A375 (cell line): Measurements from ENCODE around the gene NPHP3. TPM values are rescaled to one million over a fixed set of nuclear protein-coding genes. Genes with fewer than 3 reads are reported as not detected.

Source experiments
- total RNA-seq: library from RNA; depleted of rRNA; stranded (reverse); fragments of >200 nt; shearing (Covaris generic); gene quantifications from 2 replicates; pipeline ENCODE4 v1.2.3, GENCODE V29; 2014; rRNA removed

Gene NPHP3, protein sequence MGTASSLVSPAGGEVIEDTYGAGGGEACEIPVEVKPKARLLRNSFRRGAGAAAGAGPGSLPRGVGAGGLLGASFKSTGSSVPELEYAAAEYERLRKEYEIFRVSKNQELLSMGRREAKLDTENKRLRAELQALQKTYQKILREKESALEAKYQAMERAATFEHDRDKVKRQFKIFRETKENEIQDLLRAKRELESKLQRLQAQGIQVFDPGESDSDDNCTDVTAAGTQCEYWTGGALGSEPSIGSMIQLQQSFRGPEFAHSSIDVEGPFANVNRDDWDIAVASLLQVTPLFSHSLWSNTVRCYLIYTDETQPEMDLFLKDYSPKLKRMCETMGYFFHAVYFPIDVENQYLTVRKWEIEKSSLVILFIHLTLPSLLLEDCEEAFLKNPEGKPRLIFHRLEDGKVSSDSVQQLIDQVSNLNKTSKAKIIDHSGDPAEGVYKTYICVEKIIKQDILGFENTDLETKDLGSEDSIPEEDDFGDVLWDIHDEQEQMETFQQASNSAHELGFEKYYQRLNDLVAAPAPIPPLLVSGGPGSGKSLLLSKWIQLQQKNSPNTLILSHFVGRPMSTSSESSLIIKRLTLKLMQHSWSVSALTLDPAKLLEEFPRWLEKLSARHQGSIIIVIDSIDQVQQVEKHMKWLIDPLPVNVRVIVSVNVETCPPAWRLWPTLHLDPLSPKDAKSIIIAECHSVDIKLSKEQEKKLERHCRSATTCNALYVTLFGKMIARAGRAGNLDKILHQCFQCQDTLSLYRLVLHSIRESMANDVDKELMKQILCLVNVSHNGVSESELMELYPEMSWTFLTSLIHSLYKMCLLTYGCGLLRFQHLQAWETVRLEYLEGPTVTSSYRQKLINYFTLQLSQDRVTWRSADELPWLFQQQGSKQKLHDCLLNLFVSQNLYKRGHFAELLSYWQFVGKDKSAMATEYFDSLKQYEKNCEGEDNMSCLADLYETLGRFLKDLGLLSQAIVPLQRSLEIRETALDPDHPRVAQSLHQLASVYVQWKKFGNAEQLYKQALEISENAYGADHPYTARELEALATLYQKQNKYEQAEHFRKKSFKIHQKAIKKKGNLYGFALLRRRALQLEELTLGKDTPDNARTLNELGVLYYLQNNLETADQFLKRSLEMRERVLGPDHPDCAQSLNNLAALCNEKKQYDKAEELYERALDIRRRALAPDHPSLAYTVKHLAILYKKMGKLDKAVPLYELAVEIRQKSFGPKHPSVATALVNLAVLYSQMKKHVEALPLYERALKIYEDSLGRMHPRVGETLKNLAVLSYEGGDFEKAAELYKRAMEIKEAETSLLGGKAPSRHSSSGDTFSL (N-terminal part only)
- 18.7 and 31.2 TPM in 2 replicates for total RNA-seq

DNA sequence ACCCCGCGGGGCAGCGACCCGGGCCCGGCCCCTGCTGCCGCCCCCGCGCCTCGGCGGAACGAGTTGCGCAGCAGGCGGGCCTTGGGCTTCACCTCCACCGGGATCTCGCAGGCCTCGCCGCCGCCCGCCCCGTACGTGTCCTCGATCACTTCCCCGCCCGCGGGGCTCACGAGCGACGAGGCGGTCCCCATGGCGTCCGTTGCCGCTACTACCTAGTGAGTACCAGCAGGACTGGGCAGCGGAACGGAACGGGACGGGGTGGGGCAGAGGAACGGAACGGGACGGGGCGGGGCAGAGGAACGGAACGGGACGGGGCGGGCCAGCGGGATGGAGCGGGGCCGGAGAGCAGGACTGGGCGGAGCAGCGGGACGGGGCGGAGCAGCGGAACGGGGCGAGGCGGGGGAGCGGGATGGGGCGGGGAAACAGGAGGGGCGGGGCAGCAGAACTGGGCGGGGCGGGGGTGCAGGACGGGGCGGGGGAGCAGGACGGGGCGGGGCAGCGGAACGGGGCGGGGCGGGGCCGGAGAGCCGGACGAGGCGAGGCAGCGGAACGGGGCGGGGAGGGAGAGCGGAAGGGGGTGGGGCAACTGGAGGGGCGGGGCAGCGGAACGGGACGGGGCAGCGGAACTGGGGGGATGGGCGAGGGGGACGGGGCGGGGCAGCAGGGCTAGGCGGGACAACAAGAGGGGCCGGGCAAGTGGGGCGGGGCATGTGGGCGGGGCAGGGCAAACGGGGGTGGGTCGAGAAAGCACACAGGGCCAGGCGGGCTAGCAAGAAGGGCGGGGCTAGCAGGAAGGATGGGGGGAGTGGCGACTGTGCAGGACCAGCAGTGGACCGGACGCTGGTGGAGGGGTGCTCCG is at the start of gene NPHP3:
Gene NPHP3 (minus strand): TSS at position 245 of the 859 bp plus-strand sequence. CDS start 54 bp downstream, at position 191.

DNA sequence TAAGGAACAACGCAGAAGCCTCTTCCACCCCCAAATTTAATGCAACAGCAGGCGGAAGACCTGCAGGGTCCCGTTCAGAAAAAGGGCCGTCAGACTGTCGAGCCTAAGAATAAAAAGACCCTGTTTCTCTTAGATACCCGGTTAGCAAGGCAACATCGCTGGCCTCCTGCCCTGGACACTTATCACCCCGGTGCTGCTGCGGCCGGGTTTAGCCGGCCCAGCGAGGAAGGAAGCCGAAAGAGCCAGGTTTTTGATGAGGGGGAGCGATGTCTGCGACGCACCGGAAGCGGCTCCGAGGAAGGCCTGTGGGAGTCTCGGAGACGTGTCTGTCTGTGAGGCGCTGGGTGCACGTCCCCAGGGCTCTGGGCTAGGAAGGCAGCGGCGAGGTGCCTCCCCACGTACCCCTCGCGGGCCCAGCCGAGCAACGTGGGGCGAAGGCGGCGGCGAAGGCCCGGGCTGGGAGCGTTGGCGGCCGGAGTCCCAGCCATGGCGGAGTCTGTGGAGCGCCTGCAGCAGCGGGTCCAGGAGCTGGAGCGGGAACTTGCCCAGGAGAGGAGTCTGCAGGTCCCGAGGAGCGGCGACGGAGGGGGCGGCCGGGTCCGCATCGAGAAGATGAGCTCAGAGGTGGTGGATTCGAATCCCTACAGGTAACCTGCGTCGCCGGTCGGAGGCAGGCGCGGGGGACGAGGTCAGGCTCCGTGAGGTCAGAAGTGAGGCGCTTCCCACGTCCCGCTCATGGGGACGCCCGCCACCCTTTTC is 62.0 kb downstream of the NPHP3 start, which contains the start of gene UBA5:
Gene UBA5 (plus strand): TSS at position 278 of the 759 bp plus-strand sequence. CDS start 209 bp downstream, at position 487.

DNA sequence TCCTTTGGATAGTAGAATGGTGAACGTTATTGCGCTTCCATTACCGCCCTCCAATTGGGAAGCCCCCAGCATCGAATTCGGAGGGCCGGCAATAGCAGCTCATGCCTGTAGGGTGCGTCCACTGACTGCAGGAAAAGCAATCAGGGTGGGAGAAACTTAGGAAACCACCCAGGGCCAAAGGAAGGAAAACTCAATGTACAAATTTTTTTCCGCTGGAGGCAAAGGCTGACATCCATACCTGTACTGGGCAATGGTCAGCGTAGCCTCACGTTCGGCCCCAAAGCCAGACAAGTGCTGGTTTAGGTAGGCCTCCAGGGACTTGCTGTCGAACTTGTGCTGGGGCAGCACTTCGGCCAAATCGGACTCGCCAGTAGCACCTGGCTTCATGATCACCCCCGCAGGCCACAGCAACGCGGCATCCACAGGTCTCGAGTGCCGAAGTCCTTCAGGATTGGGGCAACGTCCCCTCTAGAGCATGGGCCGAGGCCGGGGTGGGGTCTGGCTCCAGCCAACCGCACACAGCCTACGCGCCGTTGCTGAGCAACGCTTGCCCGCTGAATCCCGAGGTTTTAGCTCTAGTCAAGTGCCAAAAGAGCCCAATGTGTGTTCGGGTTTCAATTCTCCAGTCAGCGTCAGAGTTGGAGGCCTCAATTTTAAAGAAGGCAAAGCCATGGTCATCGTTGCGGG is 62.7 kb downstream of the NPHP3 start, which contains the start of gene ACAD11:
Gene ACAD11 (minus strand): TSS at position 445 of the 687 bp plus-strand sequence. CDS start 58 bp downstream, at position 387.

Other genes with a start within 250 kb of the NPHP3 start
- gene ACKR4, start 125.1 kb downstream of the NPHP3 start, total RNA-seq = 0.13 TPM in 1 of 2 replicates, not detected in the other
- 14.4 and 16.3 TPM in 2 replicates for gene ACAD11, start 62.6 kb downstream of the NPHP3 start, total RNA-seq
- gene UBA5, start 62.1 kb downstream of the NPHP3 start, total RNA-seq = 110 and 142 TPM in 2 replicates